Effector memory CD4-positive, alpha-beta T cell (primary cell): ENCODE data around the gene TMEM38B.

ENCODE experiments used
- DNase-seq, 3 donors: peaks; one replicate each; pipeline ENCODE4 v3.0.0-alpha.2; 2020
- H3K27ac ChIP-seq: 2 replicates; pipeline ENCODE4 v1.7.0; 2013; ENCODE audit warnings: mild to moderate bottlenecking, low read length, moderate library complexity; ENCODE audit not compliant: insufficient read depth, poor library complexity, severe bottlenecking
- H3K27me3 ChIP-seq: replicated peaks from 2 replicates; pipeline ENCODE4 v1.7.0; 2013; ENCODE audit warnings: mild to moderate bottlenecking, low read length; ENCODE audit not compliant: insufficient read depth, control insufficient read depth, poor library complexity, severe bottlenecking
- H3K36me3 ChIP-seq: 2 replicates; pipeline ENCODE4 v1.7.0; 2013; ENCODE audit warnings: mild to moderate bottlenecking, low read length, moderate library complexity; ENCODE audit not compliant: control insufficient read depth, insufficient read depth
- H3K4me1 ChIP-seq: 2 replicates; pipeline ENCODE4 v1.7.0; 2013; ENCODE audit warnings: low read length, mild to moderate bottlenecking; ENCODE audit not compliant: control insufficient read depth, insufficient read depth, poor library complexity, severe bottlenecking
- H3K4me3 ChIP-seq: 2 replicates; pipeline ENCODE4 v1.7.0; 2013; ENCODE audit warnings: low read length, low read depth, mild to moderate bottlenecking; ENCODE audit not compliant: insufficient read depth, poor library complexity, severe bottlenecking
- H3K9me3 ChIP-seq: 2 replicates; pipeline ENCODE4 v1.7.0; 2013; ENCODE audit warnings: mild to moderate bottlenecking, low read length, moderate library complexity; ENCODE audit not compliant: control insufficient read depth
- total RNA-seq, 3 donors: gene quantifications; one replicate each; lab custom pipeline; 2026; lab: John Stamatoyannopoulos, UW

Gene TMEM38B
- total RNA-seq: 5.8 to 9.9 (median 8.7) reads per million in 3 donors

- H3K27ac ChIP-seq: peak within 1 kb of the TSS; percentile 71
- H3K4me3 ChIP-seq: peak within 1 kb of the TSS; percentile 67
- H3K9me3 ChIP-seq: no peaks in the 10 kb centered on the region
- no peaks in the 10 kb centered on the region for H3K36me3 ChIP-seq
- peak; percentile 51 to 69 (median 62) for DNase-seq
- peaks cover 7% of the 10 kb centered on the region for H3K4me1 ChIP-seq
- peaks cover 8% of the 10 kb centered on the region for H3K27me3 ChIP-seq
These were observed at the start of gene TMEM38B for GRCh38 chr9:105694190-105694847. Gene TMEM38B (plus strand): TSS chr9:105694541. CDS start chr9:105694661, 120 bp downstream.

GRCh38 chr9:105646879-105647594 lies 47.3 kb upstream of the TMEM38B start:
- Histone ChIP-seq H3K36me3 (no peaks in the 10 kb centered on the region), H3K9me3 (no peaks in the 10 kb centered on the region), H3K27ac (no peak overlapping the region), H3K4me1 (no peaks in the 10 kb centered on the region), H3K4me3 (no peak overlapping the region), H3K27me3 (no peaks in the 10 kb centered on the region)
- no peak for DNase-seq

- no peak overlapping the region for H3K4me3 ChIP-seq
- DNase-seq: no peak
- no peak overlapping the region for H3K27ac ChIP-seq
- H3K4me1 ChIP-seq: no peaks in the 10 kb centered on the region
- no peaks in the 10 kb centered on the region for H3K9me3 ChIP-seq
- H3K27me3 ChIP-seq: no peaks in the 10 kb centered on the region
- H3K36me3 ChIP-seq: no peaks in the 10 kb centered on the region
These were observed 46.6 kb upstream of the TMEM38B start for GRCh38 chr9:105647595-105648349.

- Histone ChIP-seq H3K36me3 (no peaks in the 10 kb centered on the region), H3K27me3 (peaks cover 9% of the 10 kb centered on the region), H3K9me3 (no peaks in the 10 kb centered on the region), H3K27ac (no peak overlapping the region), H3K4me1 (peaks cover 9% of the 10 kb centered on the region), H3K4me3 (no peak overlapping the region)
- no peak for DNase-seq
These were observed 42.5 kb upstream of the TMEM38B start for GRCh38 chr9:105651806-105652205.

- H3K4me1 ChIP-seq: peaks cover 9% of the 10 kb centered on the region
- no peak overlapping the region for H3K27ac ChIP-seq
- no peaks in the 10 kb centered on the region for H3K36me3 ChIP-seq
- H3K9me3 ChIP-seq: no peaks in the 10 kb centered on the region
- DNase-seq: no peak
- H3K4me3 ChIP-seq: peak overlapping the region; percentile 44
- H3K27me3 ChIP-seq: peaks cover 20% of the 10 kb centered on the region
These were observed 38.0 kb upstream of the TMEM38B start for GRCh38 chr9:105656131-105656921.

GRCh38 chr9:105658351-105658750 lies 36.0 kb upstream of the TMEM38B start:
- peaks cover 9% of the 10 kb centered on the region for H3K4me1 ChIP-seq
- H3K36me3 ChIP-seq: no peaks in the 10 kb centered on the region
- no peak for DNase-seq
- H3K9me3 ChIP-seq: no peaks in the 10 kb centered on the region
- no peak overlapping the region for H3K27ac ChIP-seq
- H3K27me3 ChIP-seq: peaks cover 20% of the 10 kb centered on the region
- H3K4me3 ChIP-seq: no peak overlapping the region

- Histone ChIP-seq H3K27ac (no peak overlapping the region), H3K4me1 (peaks cover 7% of the 10 kb centered on the region)
These were observed 33.3 kb upstream of the TMEM38B start for GRCh38 chr9:105661011-105661410.

GRCh38 chr9:105662184-105663104 lies 31.9 kb upstream of the TMEM38B start, which contains the start of gene TAL2:
Gene TAL2 (plus strand): TSS chr9:105662457. CDS start chr9:105662497, 40 bp downstream.
- Histone ChIP-seq H3K9me3 (no peaks in the 10 kb centered on the region), H3K27ac (no peak within 1 kb of the TSS), H3K36me3 (no peaks in the 10 kb centered on the region), H3K27me3 (peaks cover 5% of the 10 kb centered on the region), H3K4me1 (no peaks in the 10 kb centered on the region), H3K4me3 (no peak within 1 kb of the TSS)
- no peak for DNase-seq

More at GRCh38 chr9:105661011-105661410, 33.3 kb upstream of the TMEM38B start:
- Histone ChIP-seq H3K27me3 (peaks cover 19% of the 10 kb centered on the region), H3K4me3 (no peak overlapping the region), H3K9me3 (no peaks in the 10 kb centered on the region), H3K36me3 (no peaks in the 10 kb centered on the region)
- DNase-seq: no peak

- Histone ChIP-seq H3K4me1 (no peaks in the 10 kb centered on the region), H3K27me3 (no peaks in the 10 kb centered on the region), H3K27ac (no peak overlapping the region)
These were observed 30.4 kb upstream of the TMEM38B start for GRCh38 chr9:105663914-105664313.

More at GRCh38 chr9:105663914-105664313, 30.4 kb upstream of the TMEM38B start:
- DNase-seq: no peak
- no peaks in the 10 kb centered on the region for H3K36me3 ChIP-seq
- no peaks in the 10 kb centered on the region for H3K9me3 ChIP-seq
- H3K4me3 ChIP-seq: no peak overlapping the region
